ENCODE measurements around the gene JMJD6.

JMJD6 gene

DNA sequence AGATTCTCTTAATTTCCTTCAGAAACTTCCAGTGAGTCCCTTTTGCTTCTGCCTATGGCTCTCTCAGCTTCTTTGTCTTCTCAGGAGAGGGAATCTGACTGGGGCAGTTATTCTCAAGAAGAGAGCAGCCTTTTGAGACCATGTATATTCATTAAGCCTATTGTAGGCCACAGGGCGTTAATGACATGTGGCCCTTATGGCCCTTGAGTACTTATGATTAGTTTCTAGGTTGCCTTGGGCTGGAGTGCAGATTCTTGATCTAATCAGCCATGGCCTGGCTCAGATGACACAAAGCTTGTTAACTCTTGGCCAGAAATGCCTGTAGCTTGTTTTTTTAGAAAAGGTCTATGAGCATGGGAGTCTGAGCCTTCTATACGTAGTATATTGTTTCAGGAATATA is 28.9 kb upstream of the JMJD6 start:
- no peak for DNase-seq
- in situ Hi-C loops (cut with HindIII; ENCODE audit: low pct_ligation_motif_present, low sequenced_read_pairs), result no loop called here
- TF ChIP-seq, protein P1, sequence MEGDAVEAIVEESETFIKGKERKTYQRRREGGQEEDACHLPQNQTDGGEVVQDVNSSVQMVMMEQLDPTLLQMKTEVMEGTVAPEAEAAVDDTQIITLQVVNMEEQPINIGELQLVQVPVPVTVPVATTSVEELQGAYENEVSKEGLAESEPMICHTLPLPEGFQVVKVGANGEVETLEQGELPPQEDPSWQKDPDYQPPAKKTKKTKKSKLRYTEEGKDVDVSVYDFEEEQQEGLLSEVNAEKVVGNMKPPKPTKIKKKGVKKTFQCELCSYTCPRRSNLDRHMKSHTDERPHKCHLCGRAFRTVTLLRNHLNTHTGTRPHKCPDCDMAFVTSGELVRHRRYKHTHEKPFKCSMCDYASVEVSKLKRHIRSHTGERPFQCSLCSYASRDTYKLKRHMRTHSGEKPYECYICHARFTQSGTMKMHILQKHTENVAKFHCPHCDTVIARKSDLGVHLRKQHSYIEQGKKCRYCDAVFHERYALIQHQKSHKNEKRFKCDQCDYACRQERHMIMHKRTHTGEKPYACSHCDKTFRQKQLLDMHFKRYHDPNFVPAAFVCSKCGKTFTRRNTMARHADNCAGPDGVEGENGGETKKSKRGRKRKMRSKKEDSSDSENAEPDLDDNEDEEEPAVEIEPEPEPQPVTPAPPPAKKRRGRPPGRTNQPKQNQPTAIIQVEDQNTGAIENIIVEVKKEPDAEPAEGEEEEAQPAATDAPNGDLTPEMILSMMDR (IDR thresholded peaks at IDR 0.05; ENCODE audit: low read depth, low read length, missing control alignments), result no peak
- no peak overlapping the region for H3K4me3 ChIP-seq (ENCODE audit: low read depth, low read length)
- no peaks in the 10 kb centered on the region for H3K27me3 ChIP-seq (replicated peaks)
- H3K36me3 ChIP-seq (replicated peaks), result peaks cover 3% of the 10 kb centered on the region
- no peak overlapping the region for H3K27ac ChIP-seq

DNA sequence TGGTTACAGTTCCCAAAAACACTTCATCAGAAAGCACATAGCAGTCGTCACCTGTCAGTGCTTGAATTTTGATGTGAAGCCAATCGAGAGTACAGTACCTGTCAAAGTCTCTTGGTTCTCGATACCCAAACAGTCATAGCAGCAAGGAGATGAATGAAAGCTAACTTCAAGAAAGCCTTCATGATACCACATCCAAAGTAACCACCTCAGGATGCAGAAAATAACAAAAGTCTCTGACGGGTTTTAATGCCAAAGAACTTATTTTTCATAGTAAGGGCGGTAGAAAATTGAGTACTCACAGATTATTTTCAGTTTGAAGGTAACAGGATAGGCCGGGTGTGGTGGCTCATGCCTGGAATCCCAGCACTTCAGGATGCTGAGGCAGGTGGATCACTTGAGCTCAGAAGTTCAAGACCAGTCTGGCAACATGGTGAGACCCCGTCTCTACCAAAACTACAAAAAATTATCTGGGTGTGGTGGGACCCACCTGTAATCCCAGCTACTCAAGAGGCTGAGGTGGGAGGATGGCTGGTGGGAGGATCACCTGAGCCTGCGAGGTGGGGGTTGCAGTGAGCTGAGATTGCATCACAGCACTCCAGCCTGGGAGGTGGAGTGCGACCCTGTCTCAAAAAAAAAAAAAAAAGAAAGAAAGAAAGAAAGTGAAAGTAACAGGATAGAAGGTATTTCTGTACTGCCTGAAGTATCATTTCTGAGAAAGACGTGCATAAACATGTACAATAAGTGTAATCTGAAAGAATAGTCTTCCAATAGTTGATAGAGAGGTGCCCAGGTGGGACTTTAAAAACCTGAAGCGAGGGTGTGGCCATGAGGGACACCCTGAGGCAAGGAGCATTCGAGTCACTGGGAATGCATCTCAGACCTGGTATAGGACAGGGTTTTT is 26.9 kb upstream of the JMJD6 start:
- H3K27ac ChIP-seq, result no peak overlapping the region
- H3K4me3 ChIP-seq (ENCODE audit: low read depth, low read length), result no peak overlapping the region
- peaks cover 3% of the 10 kb centered on the region for H3K36me3 ChIP-seq (replicated peaks)
- TF ChIP-seq, protein P1 (IDR thresholded peaks at IDR 0.05; ENCODE audit: low read depth, low read length, missing control alignments), result no peak
- DNase-seq, result no peak
- in situ Hi-C loops (cut with HindIII; ENCODE audit: low pct_ligation_motif_present, low sequenced_read_pairs), result no loop called here
- no peaks in the 10 kb centered on the region for H3K27me3 ChIP-seq (replicated peaks)

DNA sequence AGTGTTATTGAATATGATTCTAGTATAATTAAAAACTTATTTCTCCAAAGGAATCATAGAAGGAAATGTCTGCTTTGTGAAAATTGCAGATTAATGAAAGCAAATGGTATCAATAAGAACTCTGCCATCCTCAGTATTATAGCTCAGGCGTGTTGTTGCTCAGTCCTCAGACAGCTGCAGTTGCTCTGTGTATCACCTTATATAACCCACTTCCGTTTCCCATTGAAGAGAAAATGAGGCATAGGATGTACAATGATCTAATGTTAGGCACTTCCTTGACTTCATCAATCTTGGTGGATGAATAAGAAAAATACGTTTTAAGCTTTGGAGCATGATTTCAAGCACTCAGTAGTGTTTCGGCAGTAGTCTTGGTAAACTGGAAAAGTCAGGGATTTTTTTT is 25.6 kb upstream of the JMJD6 start:
- no peak for DNase-seq
- in situ Hi-C loops (cut with HindIII; ENCODE audit: low pct_ligation_motif_present, low sequenced_read_pairs), result no loop called here
- Histone ChIP-seq H3K36me3 (replicated peaks) (peaks cover 3% of the 10 kb centered on the region), H3K4me3 (ENCODE audit: low read depth, low read length) (no peak overlapping the region), H3K27ac (no peak overlapping the region), H3K27me3 (replicated peaks) (no peaks in the 10 kb centered on the region)
- TF ChIP-seq, protein P1 (IDR thresholded peaks at IDR 0.05; ENCODE audit: low read depth, low read length, missing control alignments), result no peak

DNA sequence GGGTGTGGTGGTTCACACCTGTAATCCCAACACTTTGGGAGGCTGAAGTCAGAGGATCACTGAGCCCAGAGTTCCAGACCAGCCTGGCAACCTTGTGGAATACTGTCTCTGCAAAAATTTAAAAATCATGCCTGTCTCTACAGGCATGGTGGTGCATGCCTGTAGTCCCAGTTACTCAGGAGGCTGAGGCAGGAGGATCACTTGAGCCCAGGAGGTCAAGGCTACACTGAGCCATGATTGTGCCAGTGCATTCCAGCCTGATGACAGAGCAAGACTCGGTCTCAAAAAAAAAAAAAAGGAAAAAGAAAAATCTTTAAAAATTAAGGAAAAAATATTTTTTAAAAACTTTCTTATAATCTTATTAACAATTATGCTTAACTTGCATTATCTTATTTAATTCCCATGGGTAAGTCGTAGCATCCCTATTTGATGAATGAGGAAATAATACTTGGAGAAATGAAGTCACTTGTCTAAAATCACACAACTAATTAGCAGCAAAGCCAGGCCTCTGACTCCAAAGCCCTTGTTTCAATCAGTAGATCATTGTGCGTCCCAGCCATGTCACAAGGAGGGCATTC is 25.1 kb upstream of the JMJD6 start:
- H3K27ac ChIP-seq, result no peak overlapping the region
- no peak for DNase-seq
- H3K36me3 ChIP-seq (replicated peaks), result peaks cover 3% of the 10 kb centered on the region
- no peaks in the 10 kb centered on the region for H3K27me3 ChIP-seq (replicated peaks)
- H3K4me3 ChIP-seq (ENCODE audit: low read depth, low read length), result no peak overlapping the region
- TF ChIP-seq, protein P1 (IDR thresholded peaks at IDR 0.05; ENCODE audit: low read depth, low read length, missing control alignments), result no peak
- in situ Hi-C loops (cut with HindIII; ENCODE audit: low pct_ligation_motif_present, low sequenced_read_pairs), result no loop called here

DNA sequence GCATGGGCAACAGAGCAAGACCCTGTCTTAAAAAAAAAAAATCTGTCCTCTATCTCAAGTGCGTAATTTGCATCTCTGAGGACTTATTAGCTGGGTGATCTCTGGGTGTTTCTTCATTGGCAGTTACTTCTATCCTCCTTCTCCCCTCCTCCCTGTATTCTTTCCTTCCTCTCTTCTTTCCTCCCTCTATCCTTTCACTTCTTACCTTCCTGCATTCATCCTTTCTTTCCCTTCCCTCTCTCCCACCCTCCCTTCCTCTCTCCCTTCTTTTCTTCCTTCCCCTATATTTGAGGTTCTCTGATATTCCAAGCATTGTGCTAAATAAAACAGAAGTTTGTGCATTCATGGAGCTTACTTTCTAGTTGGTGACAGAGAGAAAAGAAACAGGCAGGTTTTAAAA is 22.3 kb upstream of the JMJD6 start:
- TF ChIP-seq, protein P1 (IDR thresholded peaks at IDR 0.05; ENCODE audit: low read depth, low read length, missing control alignments), result no peak
- H3K36me3 ChIP-seq (replicated peaks), result peaks cover 13% of the 10 kb centered on the region
- no peak overlapping the region for H3K4me3 ChIP-seq (ENCODE audit: low read depth, low read length)
- in situ Hi-C loops (cut with HindIII; ENCODE audit: low pct_ligation_motif_present, low sequenced_read_pairs), result no loop called here
- no peak overlapping the region for H3K27ac ChIP-seq
- no peaks in the 10 kb centered on the region for H3K27me3 ChIP-seq (replicated peaks)
- no peak for DNase-seq
